Trophoblast cell (in vitro differentiated cells and primary cell): ENCODE data around the gene PHKB.

Experiments
- DNase-seq, 2 donors: peaks; one replicate each; pipeline ENCODE4 v3.0.0-alpha.2; 2016
- H2AFZ ChIP-seq: 2 replicates; pipeline ENCODE4 v1.6.1; 2013; ENCODE audit warnings: low read length, moderate library complexity, mild to moderate bottlenecking; ENCODE audit not compliant: insufficient read depth, poor library complexity
- H2AK5ac ChIP-seq: 2 replicates; pipeline ENCODE4 v1.6.1; 2013; ENCODE audit warnings: mild to moderate bottlenecking, low read length
- H2BK120ac ChIP-seq: 2 replicates; pipeline ENCODE4 v1.6.1; 2013; ENCODE audit warnings: low read length, mild to moderate bottlenecking, moderate library complexity; ENCODE audit not compliant: insufficient read depth, poor library complexity
- H2BK12ac ChIP-seq: 2 replicates; pipeline ENCODE4 v1.6.1; 2013; ENCODE audit warnings: mild to moderate bottlenecking, low read length, moderate library complexity
- H2BK5ac ChIP-seq: 2 replicates; pipeline ENCODE4 v1.6.1; 2013; ENCODE audit warnings: low read length, low read depth, moderate library complexity, mild to moderate bottlenecking; ENCODE audit not compliant: poor library complexity
- H3K14ac ChIP-seq: 2 replicates; pipeline ENCODE4 v1.6.1; 2013; ENCODE audit warnings: mild to moderate bottlenecking, low read length
- H3K18ac ChIP-seq: 2 replicates; pipeline ENCODE4 v1.6.1; 2013; ENCODE audit warnings: mild to moderate bottlenecking, low read length
- H3K23ac ChIP-seq: 2 replicates; pipeline ENCODE4 v1.6.1; 2013; ENCODE audit warnings: low read length
- H3K27ac ChIP-seq: 2 replicates; pipeline ENCODE4 v1.5.1; 2013; ENCODE audit warnings: low read depth, mild to moderate bottlenecking, inconsistent platforms, low read length, moderate library complexity
- H3K27me3 ChIP-seq: 2 replicates; pipeline ENCODE4 v1.6.1; 2013; ENCODE audit warnings: inconsistent platforms, mild to moderate bottlenecking, low read length, moderate library complexity; ENCODE audit not compliant: insufficient read depth
- H3K36me3 ChIP-seq, 2 experiments: 1 replicate in 1 of 2; 2 replicates in 1 of 2; pipeline ENCODE4 v1.6.1; 2013; ENCODE audit warnings: low read length in 2 of 2, mild to moderate bottlenecking in 2 of 2, moderate library complexity in 1 of 2; ENCODE audit not compliant: insufficient read depth in 2 of 2, control insufficient read depth in 1 of 2
- H3K4ac ChIP-seq: 2 replicates; pipeline ENCODE4 v1.6.1; 2013; ENCODE audit warnings: low read depth, mild to moderate bottlenecking, low read length, moderate library complexity
- H3K4me1 ChIP-seq, 2 experiments: 1 replicate in 1 of 2; 2 replicates in 1 of 2; pipeline ENCODE4 v1.6.1; 2013; ENCODE audit warnings: low read length in 2 of 2, mild to moderate bottlenecking in 2 of 2, moderate library complexity in 1 of 2; ENCODE audit not compliant: insufficient read depth in 2 of 2, control insufficient read depth in 1 of 2
- H3K4me2 ChIP-seq: 2 replicates; pipeline ENCODE4 v1.6.1; 2013; ENCODE audit warnings: inconsistent platforms, mild to moderate bottlenecking, low read length, moderate library complexity
- H3K4me3 ChIP-seq: 2 replicates; pipeline ENCODE4 v1.5.1; 2013; ENCODE audit warnings: mild to moderate bottlenecking, low read depth, low read length, inconsistent platforms
- H3K79me1 ChIP-seq: one replicate; pipeline ENCODE4 v1.6.1; 2013; ENCODE audit warnings: low read length
- H3K79me2 ChIP-seq: 2 replicates; pipeline ENCODE4 v1.6.1; 2013; ENCODE audit warnings: low read length, mild to moderate bottlenecking; ENCODE audit not compliant: control insufficient read depth, insufficient read depth, poor library complexity
- H3K9ac ChIP-seq: 2 replicates; pipeline ENCODE4 v1.6.1; 2013; ENCODE audit warnings: mild to moderate bottlenecking, low read length
- H3K9me3 ChIP-seq: 2 replicates; pipeline ENCODE4 v1.6.1; 2013; ENCODE audit warnings: low read depth, mild to moderate bottlenecking, control low read depth, inconsistent platforms, low read length; ENCODE audit not compliant: insufficient read depth
- H4K12ac ChIP-seq: 2 replicates; pipeline ENCODE4 v1.6.1; 2013; ENCODE audit warnings: low read depth, mild to moderate bottlenecking, low read length, moderate library complexity
- H4K8ac ChIP-seq: 2 replicates; pipeline ENCODE4 v1.6.1; 2013; ENCODE audit warnings: low read depth, mild to moderate bottlenecking, low read length, moderate library complexity
- H4K91ac ChIP-seq: one replicate; pipeline ENCODE4 v1.6.1; 2013; ENCODE audit warnings: low read depth, mild to moderate bottlenecking, low read length, moderate library complexity
- WGBS: extraction: QIAGEN DNeasy Blood & Tissue Kit; methylation state at CpG from one replicate; pipeline ENCODE4 v1.1.7; 2013; ENCODE audit warnings: missing lambda C conversion rate; ENCODE audit not compliant: insufficient read length, insufficient coverage; ENCODE audit errors: extremely low coverage; 5-methylcytosine and 5-hydroxymethylcytosine counted together

Gene PHKB

DNA sequence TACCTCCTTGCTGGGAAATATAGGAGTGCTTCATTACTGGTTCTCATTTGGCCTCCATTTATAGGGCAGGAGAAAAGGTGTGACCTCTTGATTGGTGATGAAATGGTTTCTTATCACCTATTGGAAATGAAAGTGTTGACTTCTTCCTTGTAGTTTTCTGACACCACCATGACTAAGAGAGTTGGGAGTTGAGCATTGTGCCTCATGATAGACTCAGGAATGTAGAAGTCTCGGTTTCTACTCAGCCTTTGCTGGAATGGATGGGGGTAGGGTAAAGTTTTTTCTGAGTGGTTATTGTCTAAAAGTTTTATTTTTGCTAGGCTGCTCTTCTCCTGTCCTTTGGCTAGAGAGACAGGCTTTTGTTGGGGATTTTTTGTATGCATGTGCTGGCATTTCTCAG is 117.4 kb downstream of the PHKB start:
- peak; percentile 31 to 65 for DNase-seq
- Histone ChIP-seq H3K27me3 (no peaks in the 10 kb centered on the region), H3K4me2 (no peak overlapping the region), H4K12ac (no peak overlapping the region), H3K79me1 (no peaks in the 10 kb centered on the region), H3K18ac (no peak overlapping the region), H2BK5ac (no peak overlapping the region), H2AK5ac (no peak overlapping the region), H3K4me1 (no peaks in the 10 kb centered on the region), H3K23ac (no peak overlapping the region), H3K79me2 (no peaks in the 10 kb centered on the region), H4K8ac (no peak overlapping the region), H3K9me3 (no peaks in the 10 kb centered on the region), H3K4me3 (no peak overlapping the region), H3K14ac (no peak overlapping the region), H3K27ac (no peak overlapping the region), H3K9ac (no peak overlapping the region), H3K36me3 (no peaks in the 10 kb centered on the region), H2BK12ac (no peak overlapping the region), H2AFZ (no peak overlapping the region), H4K91ac (no peak overlapping the region), H2BK120ac (no peak overlapping the region), H3K4ac (no peak overlapping the region)
- WGBS = no CpG with 5 or more reads among the region's 1 CpG

DNA sequence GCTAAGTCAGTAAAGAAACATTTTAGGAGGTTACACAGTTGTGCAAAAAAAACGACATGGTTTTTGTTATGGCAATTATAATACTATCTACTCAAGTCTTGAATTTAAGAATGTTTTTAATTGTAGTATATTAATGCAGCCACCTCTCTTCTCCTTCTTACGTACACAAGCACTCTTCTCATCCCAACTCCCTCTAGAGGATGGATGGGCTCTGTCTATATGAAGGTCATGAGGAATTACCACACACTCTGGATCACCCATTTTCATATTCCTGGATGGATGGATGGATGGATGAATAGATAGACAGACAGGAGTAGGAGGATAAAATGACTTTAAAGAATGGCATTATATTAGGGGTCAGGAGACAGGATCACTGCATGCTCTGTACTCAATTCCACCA is 120.0 kb downstream of the PHKB start:
- no peak overlapping the region for H3K27ac ChIP-seq
- no peaks in the 10 kb centered on the region for H3K27me3 ChIP-seq
- H3K9ac ChIP-seq = no peak overlapping the region
- no peak overlapping the region for H2BK12ac ChIP-seq
- no peak overlapping the region for H3K14ac ChIP-seq
- no peak overlapping the region for H4K91ac ChIP-seq
- H3K4me2 ChIP-seq = no peak overlapping the region
- no CpG with 5 or more reads among the region's 2 CpGs for WGBS
- no peak overlapping the region for H3K18ac ChIP-seq
- no peaks in the 10 kb centered on the region for H3K9me3 ChIP-seq
- DNase-seq = no peak
- no peak overlapping the region for H3K4ac ChIP-seq
- no peak overlapping the region for H4K8ac ChIP-seq
- H3K23ac ChIP-seq = no peak overlapping the region
- H2BK120ac ChIP-seq = no peak overlapping the region
- H2AFZ ChIP-seq = no peak overlapping the region
- H3K4me1 ChIP-seq = no peaks in the 10 kb centered on the region
- no peaks in the 10 kb centered on the region for H3K36me3 ChIP-seq
- no peak overlapping the region for H3K4me3 ChIP-seq
- no peak overlapping the region for H2AK5ac ChIP-seq
- H2BK5ac ChIP-seq = no peak overlapping the region
- H4K12ac ChIP-seq = no peak overlapping the region
- no peaks in the 10 kb centered on the region for H3K79me2 ChIP-seq
- no peaks in the 10 kb centered on the region for H3K79me1 ChIP-seq

DNA sequence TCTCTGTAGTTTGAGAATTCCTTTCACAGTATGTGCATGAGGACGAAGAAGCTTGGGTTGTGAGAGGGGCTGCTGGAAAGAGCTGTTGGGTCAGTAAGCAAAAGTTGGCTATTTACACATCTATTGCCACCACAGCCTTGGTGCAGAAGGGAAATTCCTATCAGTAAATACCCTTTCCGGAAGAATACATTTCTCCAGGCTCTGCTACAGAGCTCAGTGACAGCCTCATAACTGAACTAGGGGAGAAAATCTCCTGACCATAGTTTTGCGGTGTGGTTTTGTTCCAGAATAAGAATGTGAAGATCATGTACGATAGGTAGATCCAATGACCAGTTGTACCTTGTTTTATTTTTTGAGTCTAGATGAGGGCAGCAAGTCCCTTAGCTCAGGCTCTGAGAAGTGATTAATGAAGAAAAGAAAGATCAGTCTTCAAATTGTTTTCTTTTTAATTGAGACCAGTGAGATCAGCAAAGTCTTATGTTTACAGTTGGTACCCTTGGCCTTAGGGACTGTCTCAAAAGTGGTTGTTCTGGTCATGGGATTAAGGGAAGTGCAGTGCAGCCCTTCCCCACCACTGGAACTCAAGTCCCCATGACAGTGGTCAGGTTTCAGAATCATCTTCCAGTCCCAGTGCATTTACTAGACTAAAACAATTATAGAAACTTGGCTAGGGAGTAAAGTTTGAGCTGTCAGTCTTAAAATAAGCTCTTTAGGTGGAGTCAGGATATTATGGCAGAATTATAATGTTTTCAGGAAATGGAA is 123.5 kb downstream of the PHKB start:
- Histone ChIP-seq H3K36me3 (peaks cover 2 to 3% of the 10 kb centered on the region in 2 experiments), H3K4me1 (no peaks in the 10 kb centered on the region), H2BK5ac (no peak overlapping the region), H2AFZ (no peak overlapping the region), H3K9ac (no peak overlapping the region), H3K79me1 (no peaks in the 10 kb centered on the region), H3K18ac (no peak overlapping the region), H3K27me3 (no peaks in the 10 kb centered on the region), H4K12ac (no peak overlapping the region), H3K4ac (no peak overlapping the region), H3K23ac (no peak overlapping the region), H4K91ac (no peak overlapping the region), H3K4me3 (no peak overlapping the region), H2BK120ac (no peak overlapping the region), H3K27ac (no peak overlapping the region), H3K9me3 (no peaks in the 10 kb centered on the region), H3K14ac (no peak overlapping the region), H3K79me2 (no peaks in the 10 kb centered on the region), H2BK12ac (no peak overlapping the region), H2AK5ac (no peak overlapping the region), H4K8ac (no peak overlapping the region), H3K4me2 (no peak overlapping the region)
- no CpG with 5 or more reads among the region's 4 CpGs for WGBS
- no peak for DNase-seq

DNA sequence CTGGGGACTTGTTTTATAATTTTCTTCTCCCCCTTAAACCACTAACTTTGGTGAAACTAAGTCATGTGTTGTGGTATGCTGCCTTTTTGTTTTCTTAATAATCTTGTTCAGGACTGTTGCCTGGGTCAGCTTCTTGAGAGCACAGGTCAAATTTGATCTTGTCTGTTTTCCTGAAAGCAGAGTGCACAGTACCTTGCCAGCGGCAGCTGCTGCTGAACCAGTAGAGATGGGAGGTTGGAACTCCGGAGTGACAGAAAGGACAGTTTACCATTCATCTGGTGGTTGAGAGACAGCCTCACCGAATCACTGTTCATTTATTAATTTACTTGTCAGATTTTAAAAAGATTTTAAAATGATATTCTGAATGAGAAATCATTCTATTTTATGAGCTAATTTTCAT is 125.0 kb downstream of the PHKB start:
- Histone ChIP-seq H4K12ac (no peak overlapping the region), H3K9me3 (no peaks in the 10 kb centered on the region), H3K9ac (no peak overlapping the region), H3K4ac (no peak overlapping the region), H2BK5ac (no peak overlapping the region), H3K27ac (no peak overlapping the region), H3K18ac (no peak overlapping the region), H3K79me1 (no peaks in the 10 kb centered on the region), H4K91ac (no peak overlapping the region), H4K8ac (no peak overlapping the region), H2BK120ac (no peak overlapping the region), H2AK5ac (no peak overlapping the region), H2BK12ac (no peak overlapping the region), H3K4me2 (no peak overlapping the region), H3K27me3 (no peaks in the 10 kb centered on the region), H2AFZ (no peak overlapping the region), H3K36me3 (peaks cover 4 to 11% of the 10 kb centered on the region in 2 experiments), H3K4me1 (no peaks in the 10 kb centered on the region), H3K4me3 (no peak overlapping the region), H3K23ac (no peak overlapping the region), H3K14ac (no peak overlapping the region), H3K79me2 (no peaks in the 10 kb centered on the region)
- DNase-seq = no peak
- no CpG with 5 or more reads among the region's 3 CpGs for WGBS
